SK-N-SH treated with all-trans-retinoic acid at 6 μM for 48 hours (cell line): ENCODE data around the gene NUP153.

Experiments
- ATAC-seq: fragments of 200-7000 bp; cut with Tn5 transposase; 3 replicates; pipeline ENCODE4 v1.9.1; 2020; ENCODE audit warnings: mild to moderate bottlenecking, moderate library complexity
- BACH2 ChIP-seq: fragments of 250-450 bp; sonication (Bioruptor Pico); IDR thresholded peaks from 2 replicates; pipeline ENCODE4 v1.9.0; 2021; ENCODE audit warnings: mild to moderate bottlenecking, borderline replicate concordance
- CSDC2 ChIP-seq: fragments of 250-450 bp; sonication (Bioruptor Pico); IDR thresholded peaks from 2 replicates; pipeline ENCODE4 v1.5.0; 2020; ENCODE audit warnings: mild to moderate bottlenecking, moderate library complexity
- CSRNP3 ChIP-seq: fragments of 250-450 bp; sonication (Bioruptor Pico); IDR thresholded peaks from 2 replicates; pipeline ENCODE4 v1.5.1; 2021; ENCODE audit warnings: mild to moderate bottlenecking, moderate library complexity
- ESRRG ChIP-seq: fragments of 250-450 bp; sonication (Bioruptor Pico); IDR thresholded peaks from 2 replicates; pipeline ENCODE4 v1.6.1; 2021; ENCODE audit warnings: mild to moderate bottlenecking
- GLIS3 ChIP-seq: fragments of 250-450 bp; sonication (Bioruptor Pico); IDR thresholded peaks from 2 replicates; pipeline ENCODE4 v1.5.0; 2020; ENCODE audit warnings: mild to moderate bottlenecking, moderate library complexity
- ISL1 ChIP-seq: fragments of 250-450 bp; sonication (Bioruptor Pico); IDR thresholded peaks from 2 replicates; pipeline ENCODE4 v2.1.2; 2022; ENCODE audit warnings: mild to moderate bottlenecking, moderate library complexity
- OSR1 ChIP-seq: fragments of 250-450 bp; sonication (Bioruptor Pico); IDR thresholded peaks from 2 replicates; pipeline ENCODE4 v1.8.0; 2022; ENCODE audit warnings: moderate library complexity, mild to moderate bottlenecking, inconsistent platforms
- PATZ1 ChIP-seq: fragments of 250-450 bp; sonication (Bioruptor Pico); IDR thresholded peaks from 2 replicates; pipeline ENCODE4 v1.8.0; 2020; ENCODE audit warnings: mild to moderate bottlenecking, moderate library complexity, borderline replicate concordance
- POU6F1 ChIP-seq: fragments of 250-450 bp; sonication (Bioruptor Pico); IDR thresholded peaks from 2 replicates; pipeline ENCODE4 v1.8.0; 2021; ENCODE audit warnings: low read depth, mild to moderate bottlenecking, moderate library complexity, borderline replicate concordance
- PPARA ChIP-seq: fragments of 250-450 bp; sonication (Bioruptor Pico); IDR thresholded peaks from 2 replicates; pipeline ENCODE4 v1.5.0; 2020; ENCODE audit warnings: mild to moderate bottlenecking, borderline replicate concordance
- SNAI2 ChIP-seq: fragments of 250-450 bp; sonication (Bioruptor Pico); IDR thresholded peaks from 2 replicates; pipeline ENCODE4 v1.5.0; 2020; ENCODE audit warnings: mild to moderate bottlenecking, moderate library complexity
- TOX ChIP-seq: fragments of 250-450 bp; sonication (Bioruptor Pico); IDR thresholded peaks from 2 replicates; pipeline ENCODE4 v1.8.0; 2021; ENCODE audit warnings: mild to moderate bottlenecking, moderate library complexity, borderline replicate concordance
- TSHZ2 ChIP-seq: fragments of 250-450 bp; sonication (Bioruptor Pico); IDR thresholded peaks from 2 replicates; pipeline ENCODE4 v1.5.0; 2020; ENCODE audit warnings: mild to moderate bottlenecking, moderate library complexity
- ZC3H10 ChIP-seq: fragments of 250-450 bp; sonication (Bioruptor Pico); IDR thresholded peaks from 2 replicates; pipeline ENCODE4 v1.5.1; 2021; ENCODE audit warnings: mild to moderate bottlenecking, moderate library complexity
- ZFP3 ChIP-seq: fragments of 250-450 bp; sonication (Bioruptor Pico); IDR thresholded peaks from 2 replicates; pipeline ENCODE4 v1.5.0; 2020; ENCODE audit warnings: mild to moderate bottlenecking, moderate library complexity
- ZFP30 ChIP-seq: fragments of 450-650 bp; formaldehyde crosslinking; IDR thresholded peaks from 2 replicates; pipeline ENCODE4 v1.5.0; 2022; ENCODE audit warnings: mild to moderate bottlenecking, moderate library complexity
- ZNF565 ChIP-seq: fragments of 450-650 bp; formaldehyde crosslinking; conservative IDR thresholded peaks from 2 replicates; pipeline ENCODE4 v1.5.0; 2020; ENCODE audit warnings: low read depth, mild to moderate bottlenecking, moderate library complexity
- ZNF70 ChIP-seq: fragments of 450-650 bp; formaldehyde crosslinking; IDR thresholded peaks from 2 replicates; pipeline ENCODE4 v1.5.0; 2020; ENCODE audit warnings: mild to moderate bottlenecking, moderate library complexity
- ZNF8 ChIP-seq: fragments of 450-650 bp; formaldehyde crosslinking; IDR thresholded peaks from 2 replicates; pipeline ENCODE4 v1.5.0; 2020; ENCODE audit warnings: mild to moderate bottlenecking, moderate library complexity

NUP153 gene

GRCh38 chr6:17721671-17722070 lies 14.9 kb upstream of the NUP153 start:
- no peak for ATAC-seq
- TF ChIP-seq POU6F1 (CRISPR knock-in tag): no peak
- TF ChIP-seq ESRRG (CRISPR knock-in tag): no peak
- no peak for TF ChIP-seq GLIS3 (CRISPR knock-in tag)
- TF ChIP-seq ZNF70 (CRISPR knock-in tag): no peak
- TF ChIP-seq PPARA: no peak
- no peak for TF ChIP-seq PATZ1 (CRISPR knock-in tag)
- no peak for TF ChIP-seq TSHZ2
- TF ChIP-seq SNAI2 (CRISPR knock-in tag): no peak
- TF ChIP-seq BACH2: no peak
- no peak for TF ChIP-seq ZFP3 (CRISPR knock-in tag)
- TF ChIP-seq CSRNP3 (CRISPR knock-in tag): no peak
- no peak for TF ChIP-seq OSR1 (CRISPR knock-in tag)
- TF ChIP-seq ZNF565: no peak

GRCh38 chr6:17719323-17720041 lies 12.8 kb upstream of the NUP153 start:
- TF ChIP-seq ISL1 (CRISPR knock-in tag): no peak
- no peak for TF ChIP-seq ZC3H10 (CRISPR knock-in tag)
- no peak for TF ChIP-seq CSDC2
- no peak for TF ChIP-seq TSHZ2
- TF ChIP-seq CSRNP3 (CRISPR knock-in tag): no peak
- TF ChIP-seq TOX: no peak
- TF ChIP-seq GLIS3 (CRISPR knock-in tag): no peak
- TF ChIP-seq OSR1 (CRISPR knock-in tag): no peak
- no peak for TF ChIP-seq ZNF565
- TF ChIP-seq, all 23 proteins: peak for 0
- no peak for ATAC-seq

GRCh38 chr6:17716221-17716620 lies 9.5 kb upstream of the NUP153 start:
- ATAC-seq: no peak
- TF ChIP-seq CSDC2 (no peak), ZFP30 (CRISPR knock-in tag) (no peak), TSHZ2 (no peak), ZNF8 (no peak)
- TF ChIP-seq, all 23 proteins: peak for 0
